Testis (tissue), 3 donors: ENCODE results near the gene QSOX1. TPM values are rescaled to one million over a fixed set of nuclear protein-coding genes. Genes with fewer than 3 reads are reported as not detected.

Experiments
- DNase-seq: peaks from one replicate; pipeline ENCODE4 v3.0.0-alpha.2; 2019
- H3K27ac ChIP-seq, 2 donors: fragments of 200-600 bp; sonication (generic); one replicate each; pipeline ENCODE4 v1.5.1; 2019
- H3K27me3 ChIP-seq: fragments of 200-600 bp; sonication (generic); one replicate; pipeline ENCODE4 v1.5.1; 2019
- H3K36me3 ChIP-seq: fragments of 200-600 bp; sonication (generic); one replicate; pipeline ENCODE4 v1.5.1; 2017; ENCODE audit warnings: low read depth; ENCODE audit errors: missing control alignments
- H3K4me1 ChIP-seq: fragments of 200-600 bp; sonication (generic); one replicate; pipeline ENCODE4 v1.5.1; 2019
- H3K4me3 ChIP-seq, 2 donors: fragments of 200-600 bp; sonication (generic); one replicate each; pipeline ENCODE4 v1.5.1; 2017 to 2019
- H3K9me3 ChIP-seq: fragments of 200-600 bp; sonication (generic); one replicate; pipeline ENCODE4 v1.5.1; 2017
- POLR2A ChIP-seq: fragments of 450-650 bp; IDR thresholded peaks from one replicate; pipeline ENCODE4 v1.6.1; 2017; ENCODE audit warnings: antibody characterized with exemption, mild to moderate bottlenecking, moderate library complexity
- WGBS, 2 donors: methylation state at CpG; one replicate each; pipeline ENCODE4 v1.1.5; 2018; 5-methylcytosine and 5-hydroxymethylcytosine counted together
- intact Hi-C: fragments of 100-400 bp; cut with DNase I; formaldehyde crosslinking; loops from one replicate; pipeline ENCODE4 v1.15.1; 2023; ENCODE audit warnings: low total_unique reads
- polyA plus RNA-seq: library from polyadenylated mRNA; stranded (reverse); fragments of 350-450 nt; fragmentation: Illumina TruSeq; extraction: RNeasy Lipid Tissue Mini Kit (QIAGEN cat#74804); gene quantifications from one replicate; pipeline ENCODE4 v1.2.3, GENCODE V29; 2014; ENCODE audit warnings: low read depth, low replicate concordance; ENCODE audit not compliant: insufficient read depth
- total RNA-seq, 2 donors: library from RNA; depleted of rRNA; stranded (reverse); fragments of >200 nt; gene quantifications; one replicate each; pipeline ENCODE4 v1.2.3, GENCODE V29; 2016
- TF ChIP-seq, protein P1 (sequence below), 3 experiments: fragments of 450-650 bp in 2 of 3; fragments of 200-600 bp in 1 of 3; sonication (generic) in 1 of 3; IDR thresholded peaks; one replicate each; pipeline ENCODE4 v1.5.1; 2016 to 2019; ENCODE audit warnings: antibody characterized with exemption in 3 of 3, mild to moderate bottlenecking in 2 of 3, moderate library complexity in 1 of 3

The QSOX1 gene
- total and polyA plus RNA-seq, 3 donors from 2014 or later: 285 to 691 (median 566) TPM

DNA sequence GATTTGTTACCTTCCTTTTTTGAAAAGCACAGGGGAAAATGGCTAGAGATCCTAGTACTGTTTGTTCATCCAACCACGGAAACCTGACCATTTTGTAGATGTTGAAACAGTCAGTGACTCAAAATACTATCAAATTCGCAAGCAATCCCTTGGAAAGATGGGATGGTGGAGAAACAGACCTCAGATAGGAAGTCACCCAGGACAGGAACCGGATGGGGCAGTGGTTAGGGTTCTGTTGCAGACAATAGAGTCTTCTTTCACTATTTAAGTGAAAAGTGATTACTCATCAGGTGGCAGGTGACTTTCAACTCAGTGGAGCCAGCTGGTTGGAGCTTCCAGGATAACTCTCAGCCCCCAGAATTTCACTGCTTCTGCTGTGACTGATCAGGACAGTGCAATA, 92.4 kb downstream of the QSOX1 start:
- Histone ChIP-seq H3K27ac (no peak overlapping the region), H3K27me3 (no peaks in the 10 kb centered on the region), H3K4me3 (no peak overlapping the region), H3K4me1 (no peaks in the 10 kb centered on the region), H3K9me3 (no peaks in the 10 kb centered on the region), H3K36me3 (no peaks in the 10 kb centered on the region)
- intact Hi-C loops: loop anchor here (5.0 kb wide), 1 partner anchor 240 kb away; no protein-coding TSS in a partner anchor
- WGBS, 2 donors: 93 to 98% methylated on average over 3 of the region's 3 CpGs
- no peak for DNase-seq
- no peak for TF ChIP-seq POLR2A
- TF ChIP-seq, protein P1, sequence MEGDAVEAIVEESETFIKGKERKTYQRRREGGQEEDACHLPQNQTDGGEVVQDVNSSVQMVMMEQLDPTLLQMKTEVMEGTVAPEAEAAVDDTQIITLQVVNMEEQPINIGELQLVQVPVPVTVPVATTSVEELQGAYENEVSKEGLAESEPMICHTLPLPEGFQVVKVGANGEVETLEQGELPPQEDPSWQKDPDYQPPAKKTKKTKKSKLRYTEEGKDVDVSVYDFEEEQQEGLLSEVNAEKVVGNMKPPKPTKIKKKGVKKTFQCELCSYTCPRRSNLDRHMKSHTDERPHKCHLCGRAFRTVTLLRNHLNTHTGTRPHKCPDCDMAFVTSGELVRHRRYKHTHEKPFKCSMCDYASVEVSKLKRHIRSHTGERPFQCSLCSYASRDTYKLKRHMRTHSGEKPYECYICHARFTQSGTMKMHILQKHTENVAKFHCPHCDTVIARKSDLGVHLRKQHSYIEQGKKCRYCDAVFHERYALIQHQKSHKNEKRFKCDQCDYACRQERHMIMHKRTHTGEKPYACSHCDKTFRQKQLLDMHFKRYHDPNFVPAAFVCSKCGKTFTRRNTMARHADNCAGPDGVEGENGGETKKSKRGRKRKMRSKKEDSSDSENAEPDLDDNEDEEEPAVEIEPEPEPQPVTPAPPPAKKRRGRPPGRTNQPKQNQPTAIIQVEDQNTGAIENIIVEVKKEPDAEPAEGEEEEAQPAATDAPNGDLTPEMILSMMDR (IDR thresholded peaks at IDR 0.05): no peak

DNA sequence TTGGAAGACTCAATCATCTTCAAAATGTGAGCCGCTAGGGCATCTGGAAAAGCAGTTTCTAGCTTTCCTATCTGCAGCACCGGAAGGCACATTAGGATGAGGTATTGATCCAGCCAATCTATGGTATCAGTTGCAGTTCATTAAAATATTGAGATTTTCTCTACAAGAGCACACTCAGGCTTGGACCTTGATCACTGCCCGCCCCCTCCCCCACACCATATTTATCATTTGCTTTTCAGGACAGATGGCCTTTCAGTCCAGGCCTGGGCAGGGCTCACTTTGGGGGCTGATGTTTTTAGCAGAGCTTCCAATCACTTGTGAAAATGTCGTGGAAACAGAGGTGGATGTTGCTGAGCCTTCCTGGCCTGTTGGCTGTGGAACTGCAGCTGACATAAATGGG, 92.9 kb downstream of the QSOX1 start:
- no peak overlapping the region for H3K4me3 ChIP-seq
- no peaks in the 10 kb centered on the region for H3K9me3 ChIP-seq
- H3K4me1 ChIP-seq: no peaks in the 10 kb centered on the region
- no peaks in the 10 kb centered on the region for H3K36me3 ChIP-seq
- no peak for TF ChIP-seq POLR2A
- TF ChIP-seq, protein P1 (IDR thresholded peaks at IDR 0.05): no peak
- 86 to 94% methylated on average over 4 of the region's 4 CpGs for WGBS, 2 donors
- intact Hi-C loops: loop anchor here (5.0 kb wide), 1 partner anchor 240 kb away; no protein-coding TSS in a partner anchor
- H3K27ac ChIP-seq: no peak overlapping the region
- H3K27me3 ChIP-seq: no peaks in the 10 kb centered on the region
- no peak for DNase-seq

DNA sequence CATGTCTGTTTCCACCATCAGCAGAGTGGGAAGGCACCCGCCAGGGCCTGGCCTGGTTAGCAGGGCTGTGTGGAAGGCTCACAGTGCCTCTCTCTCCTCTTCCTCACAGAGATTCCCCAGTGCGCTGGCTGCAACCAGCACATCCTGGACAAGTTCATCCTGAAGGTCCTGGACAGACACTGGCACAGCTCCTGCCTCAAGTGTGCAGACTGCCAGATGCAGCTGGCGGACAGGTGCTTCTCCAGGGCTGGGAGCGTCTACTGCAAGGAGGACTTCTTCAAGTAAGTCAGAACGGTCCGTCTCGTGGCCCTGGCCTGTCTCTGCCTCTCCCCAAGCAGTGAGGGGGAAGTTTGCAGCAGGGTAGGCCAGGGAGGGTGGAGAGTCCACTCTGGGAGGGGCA, 93.5 kb downstream of the QSOX1 start:
- intact Hi-C loops: loop anchor here (5.0 kb wide), 1 partner anchor 239 kb away; no protein-coding TSS in a partner anchor
- no peak for TF ChIP-seq POLR2A
- TF ChIP-seq, protein P1 (IDR thresholded peaks at IDR 0.05): no peak
- no peaks in the 10 kb centered on the region for H3K4me1 ChIP-seq
- no peaks in the 10 kb centered on the region for H3K36me3 ChIP-seq
- 89 to 94% methylated on average over 2 to 7 of the region's 7 CpGs for WGBS, 2 donors
- no peaks in the 10 kb centered on the region for H3K27me3 ChIP-seq
- H3K9me3 ChIP-seq: no peaks in the 10 kb centered on the region
- no peak overlapping the region for H3K4me3 ChIP-seq
- no peak overlapping the region for H3K27ac ChIP-seq
- no peak for DNase-seq

DNA sequence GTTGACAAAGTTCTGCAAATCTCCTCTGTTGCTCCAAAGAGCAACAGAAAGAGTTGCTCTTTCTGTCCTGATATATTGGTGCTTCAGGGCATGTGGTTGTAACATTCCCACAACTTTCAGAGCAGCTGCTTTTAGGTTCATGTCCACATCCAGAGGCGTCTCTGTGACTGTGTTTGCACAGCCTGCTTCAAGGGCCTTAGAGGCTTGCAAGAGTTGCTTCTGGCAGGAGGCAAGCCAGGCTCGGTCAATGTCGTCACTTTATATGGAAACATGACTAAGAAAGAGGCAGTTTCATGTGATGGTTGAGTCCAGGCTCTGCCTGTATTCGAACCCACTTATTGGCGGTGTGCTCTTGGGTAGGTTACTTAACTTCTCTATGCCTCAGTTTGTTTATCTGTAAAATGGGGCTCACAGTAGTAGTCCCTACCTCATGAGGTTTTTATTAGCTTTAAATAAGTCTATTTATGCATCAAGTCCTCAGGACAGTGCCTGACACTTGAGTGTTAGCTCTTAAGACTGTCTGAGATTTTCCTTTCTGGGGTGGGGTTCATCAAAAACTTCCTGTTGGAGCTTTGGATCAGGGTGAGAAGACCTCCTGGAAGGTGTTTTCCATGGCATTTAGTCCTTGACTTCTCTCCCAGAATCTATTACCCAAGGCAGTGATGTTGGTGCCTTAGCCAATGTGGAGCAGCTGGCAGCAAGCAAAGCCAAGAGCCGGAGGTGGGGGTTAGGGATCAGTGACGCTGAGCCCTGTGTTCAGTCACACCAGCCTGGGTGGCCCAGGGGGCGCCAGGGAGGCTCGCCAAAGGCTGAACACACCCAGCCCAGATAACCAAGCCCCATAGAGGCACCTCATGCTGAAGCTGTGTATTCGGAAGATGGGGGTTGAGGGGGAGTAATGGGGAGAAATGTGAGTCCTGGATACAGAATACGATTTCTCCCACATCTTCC, 94.3 kb downstream of the QSOX1 start:
- DNase-seq: no peak
- TF ChIP-seq, protein P1 (IDR thresholded peaks at IDR 0.05): no peak
- no peak for TF ChIP-seq POLR2A
- no peaks in the 10 kb centered on the region for H3K36me3 ChIP-seq
- H3K9me3 ChIP-seq: no peaks in the 10 kb centered on the region
- H3K27ac ChIP-seq: no peak overlapping the region
- no peaks in the 10 kb centered on the region for H3K27me3 ChIP-seq
- intact Hi-C loops: loop anchor here (5.0 kb wide), 1 partner anchor 238 kb away; no protein-coding TSS in a partner anchor
- 71 to 76% methylated on average over 11 of the region's 11 CpGs for WGBS, 2 donors
- no peak overlapping the region for H3K4me3 ChIP-seq
- no peaks in the 10 kb centered on the region for H3K4me1 ChIP-seq
